Brain microvascular endothelial cell (primary cell): ENCODE measurements around the gene SMIM26.

Source experiments
- DNase-seq: peaks from one replicate; pipeline ENCODE4 v3.0.0-alpha.2; 2020
- H3K27ac ChIP-seq: fragments of 250-450 bp; sonication (Bioruptor Pico); 2 replicates; pipeline ENCODE4 v1.5.1; 2020; ENCODE audit warnings: mild to moderate bottlenecking, moderate library complexity
- H3K27me3 ChIP-seq: fragments of 250-450 bp; sonication (Bioruptor Pico); replicated peaks from 2 replicates; pipeline ENCODE4 v1.5.1; 2020; ENCODE audit warnings: mild to moderate bottlenecking
- H3K36me3 ChIP-seq: fragments of 250-450 bp; sonication (Bioruptor Pico); replicated peaks from 2 replicates; pipeline ENCODE4 v1.5.1; 2020; ENCODE audit warnings: mild to moderate bottlenecking
- H3K4me3 ChIP-seq: 2 replicates; pipeline ENCODE4 v1.5.1; 2011; ENCODE audit warnings: low read depth, mild to moderate bottlenecking, control low read depth, low read length, moderate library complexity
- CTCF ChIP-seq: IDR thresholded peaks from 2 replicates; pipeline ENCODE4 v1.5.1; 2011; ENCODE audit warnings: low read depth, mild to moderate bottlenecking, moderate library complexity, low read length, control low read depth, inconsistent platforms; ENCODE audit errors: missing control alignments
- in situ Hi-C: cut with HindIII; loops from 2 replicates; pipeline ENCODE4 v1.10.0; 2017; ENCODE audit warnings: low sequenced_read_pairs, low pct_ligation_motif_present

The SMIM26 gene

DNA sequence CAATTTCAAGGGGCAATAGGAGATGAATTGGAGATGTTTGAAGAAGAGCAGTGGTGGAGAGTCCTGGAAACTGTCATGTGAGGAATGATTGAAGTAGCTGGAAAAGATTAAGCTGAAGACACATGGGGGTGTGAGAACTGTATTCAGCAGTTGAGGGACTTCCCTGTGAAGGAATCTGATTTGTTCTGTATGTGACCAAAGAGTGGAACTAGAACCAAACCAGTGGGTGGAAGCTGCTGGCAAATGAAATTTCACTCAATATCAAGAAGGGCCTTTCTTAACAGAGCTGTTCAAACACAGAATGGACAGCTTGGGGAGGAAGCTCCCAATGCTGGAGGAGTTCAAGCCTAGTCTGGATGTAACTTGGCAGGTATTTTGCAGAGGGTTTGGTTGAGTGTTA is 38.2 kb upstream of the SMIM26 start:
- in situ Hi-C loops = no loop called here
- TF ChIP-seq CTCF = no peak
- DNase-seq = no peak
- H3K36me3 ChIP-seq = peaks cover 87% of the 10 kb centered on the region
- no peak overlapping the region for H3K4me3 ChIP-seq
- H3K27me3 ChIP-seq = no peaks in the 10 kb centered on the region
- no peak overlapping the region for H3K27ac ChIP-seq

DNA sequence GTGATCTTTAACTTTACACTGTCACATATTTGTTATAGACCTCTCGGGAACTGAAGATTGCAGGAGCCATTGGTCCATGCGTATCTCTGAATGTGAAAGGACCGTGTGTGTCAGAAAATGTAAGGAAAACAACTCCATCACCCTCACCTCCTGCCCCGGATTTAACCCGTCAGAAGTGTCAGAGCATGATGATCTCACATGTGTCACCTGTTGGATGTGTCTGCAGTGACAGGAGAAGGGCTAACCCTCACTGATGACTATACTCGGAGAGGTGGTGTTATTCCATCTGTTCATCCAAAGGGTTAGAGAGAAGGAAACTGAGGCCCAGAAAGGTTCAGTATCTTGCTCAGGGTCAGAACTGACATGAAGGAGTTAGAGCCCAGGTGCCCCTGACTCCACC is 34.6 kb upstream of the SMIM26 start:
- Histone ChIP-seq H3K27ac (no peak overlapping the region), H3K36me3 (peaks cover 70% of the 10 kb centered on the region), H3K4me3 (no peak overlapping the region), H3K27me3 (no peaks in the 10 kb centered on the region)
- DNase-seq = no peak
- TF ChIP-seq CTCF = no peak
- in situ Hi-C loops = no loop called here

DNA sequence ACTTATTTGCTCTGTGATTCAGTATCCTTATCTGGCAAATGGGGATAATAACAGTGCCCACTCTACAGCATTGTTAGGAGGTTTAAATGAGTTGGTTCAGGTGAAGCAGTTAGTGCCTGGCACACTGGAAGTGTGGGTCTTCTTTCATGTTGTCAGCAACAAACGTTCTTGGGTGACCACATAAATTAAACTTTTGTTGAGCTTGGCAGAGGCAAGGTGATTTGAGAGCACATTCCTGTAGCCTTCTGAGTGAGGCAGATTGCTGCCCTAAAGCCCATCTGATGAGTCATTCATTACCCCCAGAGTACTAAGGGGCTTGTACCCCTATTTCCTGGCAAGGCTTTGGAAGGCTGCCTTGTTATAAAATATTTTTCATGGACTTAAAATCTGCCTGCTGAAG is 33.7 kb upstream of the SMIM26 start:
- H3K27me3 ChIP-seq = no peaks in the 10 kb centered on the region
- H3K36me3 ChIP-seq = peaks cover 66% of the 10 kb centered on the region
- no peak for TF ChIP-seq CTCF
- no peak overlapping the region for H3K27ac ChIP-seq
- in situ Hi-C loops = no loop called here
- no peak for DNase-seq
- no peak overlapping the region for H3K4me3 ChIP-seq

DNA sequence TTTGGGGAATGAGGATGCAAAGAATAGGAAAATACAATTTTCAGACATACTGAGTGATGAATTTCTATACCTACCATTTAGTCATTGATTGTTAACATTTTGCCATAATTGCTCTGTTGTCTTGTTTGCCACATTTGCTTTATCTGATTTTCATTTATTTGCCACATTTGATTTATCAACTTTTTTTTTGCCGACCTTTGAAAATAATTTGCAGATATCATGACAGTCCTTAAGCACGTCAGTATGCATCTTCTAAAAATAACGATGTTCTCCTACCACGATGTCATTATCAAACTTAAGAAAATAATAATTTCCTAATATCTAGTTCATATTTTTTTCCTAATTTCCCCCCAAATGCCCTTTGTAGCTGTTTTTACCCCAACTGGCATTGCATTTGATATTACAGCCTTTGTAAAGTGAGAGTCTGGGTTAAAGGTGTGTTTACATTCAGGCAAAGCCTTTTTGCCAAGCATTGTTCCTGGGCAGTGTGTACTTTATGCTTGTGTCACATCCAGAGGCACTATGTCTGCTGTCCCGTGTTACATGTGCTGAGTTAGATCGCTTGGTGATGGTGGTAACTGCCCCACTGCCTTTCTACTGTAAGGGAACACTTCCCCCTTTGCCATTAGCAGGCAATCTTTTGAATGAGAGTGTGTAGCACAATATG is 33.1 kb upstream of the SMIM26 start:
- Histone ChIP-seq H3K36me3 (peaks cover 60% of the 10 kb centered on the region), H3K4me3 (no peak overlapping the region), H3K27ac (no peak overlapping the region), H3K27me3 (no peaks in the 10 kb centered on the region)
- no peak for DNase-seq
- no peak for TF ChIP-seq CTCF
- in situ Hi-C loops = no loop called here

- H3K4me3 ChIP-seq = no peak overlapping the region
- no peak for DNase-seq
- TF ChIP-seq CTCF = no peak
- H3K27me3 ChIP-seq = no peaks in the 10 kb centered on the region
- H3K36me3 ChIP-seq = peaks cover 39% of the 10 kb centered on the region
- in situ Hi-C loops = no loop called here
- H3K27ac ChIP-seq = no peak overlapping the region
Observed at GRCh38 chr20:18537651-18538050, 29.6 kb upstream of the SMIM26 start.

- no peak for DNase-seq
- H3K27me3 ChIP-seq = no peaks in the 10 kb centered on the region
- TF ChIP-seq CTCF = no peak
- no peak overlapping the region for H3K27ac ChIP-seq
- peaks cover 37% of the 10 kb centered on the region for H3K36me3 ChIP-seq
- in situ Hi-C loops = no loop called here
- no peak overlapping the region for H3K4me3 ChIP-seq
Observed at GRCh38 chr20:18541741-18542140, 25.5 kb upstream of the SMIM26 start.
